ENCODE data around the gene ICA1. TPM values are rescaled to one million over a fixed set of nuclear protein-coding genes. Genes with fewer than 3 reads are reported as not detected.

Gene ICA1
- total RNA-seq, 1 experiment from 2014 or later, result 31.5 TPM

DNA sequence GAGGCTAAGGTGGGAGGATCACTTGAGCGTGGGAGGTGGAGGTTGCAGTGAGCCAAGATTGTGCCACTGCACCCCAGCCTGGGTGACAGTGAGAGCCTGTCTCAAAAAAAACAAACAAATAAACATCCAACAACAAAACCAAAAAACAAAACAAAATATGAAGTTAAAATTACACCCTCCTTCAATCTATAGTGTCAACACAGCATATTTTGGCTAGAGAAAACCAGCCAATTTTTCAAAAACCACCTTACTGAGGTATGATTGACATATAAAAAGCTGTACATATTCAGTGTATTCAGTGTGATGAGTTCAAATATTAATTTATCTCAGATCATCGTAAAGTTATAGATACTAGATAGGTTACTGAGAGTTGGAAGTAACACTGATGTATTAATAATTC lies 102.4 kb downstream of the ICA1 start:
- Mint-ChIP-seq H3K9me3 (ENCODE audit: unreplicated experiment) (no peaks in the 10 kb centered on the region), H3K36me3 (ENCODE audit: insufficient read depth, unreplicated experiment) (peaks cover 10% of the 10 kb centered on the region), H3K27ac (ENCODE audit: low read depth, unreplicated experiment) (no peak overlapping the region), H3K4me1 (ENCODE audit: insufficient read depth, unreplicated experiment) (no peaks in the 10 kb centered on the region), H3K27me3 (ENCODE audit: insufficient read depth, unreplicated experiment) (no peaks in the 10 kb centered on the region), H3K4me3 (ENCODE audit: unreplicated experiment) (no peak overlapping the region)
- ChIA-PET POLR2A (no interaction called here), CTCF (no interaction called here)
- no peak for TF ChIP-seq CTCF (IDR thresholded peaks at IDR 0.05; ENCODE audit: unreplicated experiment)
- intact Hi-C loops (cut with micrococcal nuclease), result no loop called here
- BruUV-seq (replicated peaks), result no TSS peak
- no peak for DNase-seq (ENCODE audit: unreplicated experiment)

- Mint-ChIP-seq H3K36me3 (ENCODE audit: insufficient read depth, unreplicated experiment) (peaks cover 10% of the 10 kb centered on the region), H3K4me1 (ENCODE audit: insufficient read depth, unreplicated experiment) (no peaks in the 10 kb centered on the region), H3K27me3 (ENCODE audit: insufficient read depth, unreplicated experiment) (no peaks in the 10 kb centered on the region), H3K4me3 (ENCODE audit: unreplicated experiment) (no peak overlapping the region), H3K27ac (ENCODE audit: low read depth, unreplicated experiment) (peak overlapping the region; percentile 20), H3K9me3 (ENCODE audit: unreplicated experiment) (no peaks in the 10 kb centered on the region)
- CTCF ChIA-PET, result interaction anchor here (0.6 to 0.7 kb wide), 4 partner anchors 10 to 437 kb away, joined by 3 to 4 read pairs (median 4); no protein-coding TSS in a partner anchor
- DNase-seq (ENCODE audit: unreplicated experiment), result no peak
- BruUV-seq (replicated peaks), result no TSS peak
- TF ChIP-seq CTCF (IDR thresholded peaks at IDR 0.05; ENCODE audit: unreplicated experiment), result no peak
- POLR2A ChIA-PET, result interaction anchor here (0.6 to 1.0 kb wide), 2 partner anchors 13 to 20 kb away, joined by 3 read pairs; no protein-coding TSS in a partner anchor
- intact Hi-C loops (cut with micrococcal nuclease), result no loop called here
Observed at GRCh38 chr7:8157296-8157695, 104.7 kb downstream of the ICA1 start.

DNA sequence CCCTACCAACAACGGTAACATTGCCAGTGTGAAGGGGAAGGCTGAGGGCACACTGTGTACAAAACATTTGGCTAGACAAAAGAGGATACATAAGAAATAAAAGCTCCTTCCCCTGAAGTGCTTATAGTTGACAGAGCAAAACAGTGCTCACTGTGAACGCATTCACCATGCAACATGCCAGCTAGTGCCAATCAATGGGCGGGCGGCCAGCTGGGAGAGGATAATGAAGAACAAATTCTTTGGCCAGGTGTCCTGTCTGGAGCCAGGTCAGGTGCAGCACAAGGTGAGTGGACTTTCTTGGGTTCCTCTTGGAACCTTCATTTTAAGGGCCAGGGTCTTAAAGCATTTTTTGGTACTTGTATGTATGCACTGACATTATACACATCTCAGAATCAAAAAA lies 106.1 kb downstream of the ICA1 start:
- H3K9me3 Mint-ChIP-seq (ENCODE audit: unreplicated experiment), result no peaks in the 10 kb centered on the region
- no peaks in the 10 kb centered on the region for H3K27me3 Mint-ChIP-seq (ENCODE audit: insufficient read depth, unreplicated experiment)
- no peaks in the 10 kb centered on the region for H3K4me1 Mint-ChIP-seq (ENCODE audit: insufficient read depth, unreplicated experiment)
- BruUV-seq (replicated peaks), result no TSS peak
- intact Hi-C loops (cut with micrococcal nuclease), result no loop called here
- ChIA-PET CTCF (interaction anchor here (0.5 to 0.6 kb wide), 2 partner anchors 12 to 183 kb away, joined by 3 read pairs; no protein-coding TSS in a partner anchor), POLR2A (no interaction called here)
- no peak overlapping the region for H3K27ac Mint-ChIP-seq (ENCODE audit: low read depth, unreplicated experiment)
- H3K36me3 Mint-ChIP-seq (ENCODE audit: insufficient read depth, unreplicated experiment), result peaks cover 10% of the 10 kb centered on the region
- no peak overlapping the region for H3K4me3 Mint-ChIP-seq (ENCODE audit: unreplicated experiment)
- DNase-seq (ENCODE audit: unreplicated experiment), result no peak
- no peak for TF ChIP-seq CTCF (IDR thresholded peaks at IDR 0.05; ENCODE audit: unreplicated experiment)

DNA sequence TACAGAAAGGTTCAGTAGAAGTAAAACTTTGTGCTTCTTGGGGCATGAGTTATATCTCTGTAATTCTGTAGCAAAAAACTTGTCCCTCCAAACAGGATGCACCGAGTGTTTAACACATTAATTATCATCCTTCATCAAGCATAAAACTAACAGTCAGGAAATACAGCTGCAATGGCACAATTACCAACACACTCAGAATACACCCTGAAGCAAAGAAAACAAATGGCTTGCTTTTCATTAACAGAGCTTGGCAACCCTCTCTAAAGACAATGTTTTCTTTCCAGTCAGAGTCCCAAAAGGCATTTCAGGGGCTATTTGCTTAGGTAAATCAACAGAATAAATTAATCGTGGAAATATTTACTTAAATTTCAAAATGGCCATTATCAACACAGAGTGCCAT lies 107.7 kb downstream of the ICA1 start:
- no TSS peak for BruUV-seq (replicated peaks)
- intact Hi-C loops (cut with micrococcal nuclease), result no loop called here
- CTCF ChIA-PET, result interaction anchor here (0.6 kb wide), 1 partner anchor 29 kb away, joined by 4 read pairs; no protein-coding TSS in a partner anchor
- Mint-ChIP-seq H3K27ac (ENCODE audit: low read depth, unreplicated experiment) (no peak overlapping the region), H3K36me3 (ENCODE audit: insufficient read depth, unreplicated experiment) (peaks cover 10% of the 10 kb centered on the region), H3K9me3 (ENCODE audit: unreplicated experiment) (no peaks in the 10 kb centered on the region), H3K4me3 (ENCODE audit: unreplicated experiment) (no peak overlapping the region), H3K4me1 (ENCODE audit: insufficient read depth, unreplicated experiment) (no peaks in the 10 kb centered on the region), H3K27me3 (ENCODE audit: insufficient read depth, unreplicated experiment) (no peaks in the 10 kb centered on the region)
- DNase-seq (ENCODE audit: unreplicated experiment), result no peak
- TF ChIP-seq CTCF (IDR thresholded peaks at IDR 0.05; ENCODE audit: unreplicated experiment), result no peak
- POLR2A ChIA-PET, result no interaction called here

Measured in MCF 10A (cell line).